ENCODE measurements around the gene TOP1. TPM values are rescaled to one million over a fixed set of nuclear protein-coding genes. Genes with fewer than 3 reads are reported as not detected.

Gene TOP1
- polyA plus RNA-seq, 3 donors = 6.9 to 11.5 (median 11.5) TPM

DNA sequence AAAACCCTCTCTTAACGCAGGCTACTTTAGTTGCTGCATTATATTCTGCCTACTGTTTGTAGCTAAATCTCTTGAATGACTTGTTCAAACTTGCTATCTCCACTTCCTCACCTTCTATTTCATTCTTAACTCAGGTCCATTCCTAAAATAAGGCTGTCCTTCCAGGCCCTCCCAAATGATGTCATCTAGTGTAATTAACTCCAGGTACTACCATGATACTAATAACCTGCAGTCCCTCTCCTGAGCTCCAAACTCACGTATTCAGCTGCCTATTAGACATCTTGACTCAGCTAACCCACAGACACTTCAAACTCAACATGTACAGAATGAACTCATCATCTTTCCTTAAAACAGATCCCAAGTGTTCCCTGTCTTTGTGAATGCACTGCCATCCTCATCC is 10.5 kb upstream of the TOP1 start:
- H3K27me3 ChIP-seq (ENCODE audit: control insufficient read depth in 2 of 2, insufficient read depth in 2 of 2, low read length in 2 of 2) = no peaks in the 10 kb centered on the region
- Mint-ChIP-seq H3K9me3 (peaks cover 0 to 2% (median 0%) of the 10 kb centered on the region in 7 donors), H3K4me3 (no peak overlapping the region), H3K27ac (no peak overlapping the region), H3K27me3 (ENCODE audit: low read depth in 3 of 3) (peaks cover 0 to 5% (median 2%) of the 10 kb centered on the region in 3 donors), H3K36me3 (no peaks in the 10 kb centered on the region), H3K4me1 (peaks cover 7% of the 10 kb centered on the region)
- TF ChIP-seq, protein P1, sequence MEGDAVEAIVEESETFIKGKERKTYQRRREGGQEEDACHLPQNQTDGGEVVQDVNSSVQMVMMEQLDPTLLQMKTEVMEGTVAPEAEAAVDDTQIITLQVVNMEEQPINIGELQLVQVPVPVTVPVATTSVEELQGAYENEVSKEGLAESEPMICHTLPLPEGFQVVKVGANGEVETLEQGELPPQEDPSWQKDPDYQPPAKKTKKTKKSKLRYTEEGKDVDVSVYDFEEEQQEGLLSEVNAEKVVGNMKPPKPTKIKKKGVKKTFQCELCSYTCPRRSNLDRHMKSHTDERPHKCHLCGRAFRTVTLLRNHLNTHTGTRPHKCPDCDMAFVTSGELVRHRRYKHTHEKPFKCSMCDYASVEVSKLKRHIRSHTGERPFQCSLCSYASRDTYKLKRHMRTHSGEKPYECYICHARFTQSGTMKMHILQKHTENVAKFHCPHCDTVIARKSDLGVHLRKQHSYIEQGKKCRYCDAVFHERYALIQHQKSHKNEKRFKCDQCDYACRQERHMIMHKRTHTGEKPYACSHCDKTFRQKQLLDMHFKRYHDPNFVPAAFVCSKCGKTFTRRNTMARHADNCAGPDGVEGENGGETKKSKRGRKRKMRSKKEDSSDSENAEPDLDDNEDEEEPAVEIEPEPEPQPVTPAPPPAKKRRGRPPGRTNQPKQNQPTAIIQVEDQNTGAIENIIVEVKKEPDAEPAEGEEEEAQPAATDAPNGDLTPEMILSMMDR (IDR thresholded peaks at IDR 0.05) = no peak
- H3K36me3 ChIP-seq (replicated peaks in 1 of 2; ENCODE audit: control insufficient read depth in 1 of 2, insufficient read depth in 2 of 2, low read length in 2 of 2) = no peaks in the 10 kb centered on the region
- intact Hi-C loops (cut with micrococcal nuclease) = no loop called here
- DNase-seq = no peak
- H2AFZ ChIP-seq (ENCODE audit: insufficient read depth, low read depth, low read length, poor library complexity, severe bottlenecking) = no peak overlapping the region
- no peak overlapping the region for H3K27ac ChIP-seq (ENCODE audit: low read depth in 1 of 2, low read length in 2 of 2)
- peaks cover under 1% of the 10 kb centered on the region in 2 donors for H3K4me1 ChIP-seq (ENCODE audit: control insufficient read depth in 1 of 2, insufficient read depth in 2 of 2, low read length in 2 of 2)
- H3K9ac ChIP-seq (ENCODE audit: insufficient read depth, low read length, poor library complexity, severe bottlenecking) = no peak overlapping the region
- no peaks in the 10 kb centered on the region for H4K20me1 ChIP-seq (ENCODE audit: insufficient read depth, low read length)
- H3K79me2 ChIP-seq (ENCODE audit: insufficient read depth, low read length) = no peaks in the 10 kb centered on the region
- H3K4me3 ChIP-seq (replicated peaks in 1 of 3; ENCODE audit: low read depth in 2 of 3, low read length in 3 of 3) = no peak overlapping the region
- H3K4me2 ChIP-seq (replicated peaks; ENCODE audit: extremely low read depth, low read length, poor library complexity, severe bottlenecking) = no peak overlapping the region
- H3K9me3 ChIP-seq (replicated peaks in 1 of 2; ENCODE audit: control insufficient read depth in 1 of 2, insufficient read depth in 1 of 2, low read length in 2 of 2) = no peaks in the 10 kb centered on the region
- 100% methylated on average over 2 of the region's 2 CpGs for WGBS (ENCODE audit: insufficient coverage)

DNA sequence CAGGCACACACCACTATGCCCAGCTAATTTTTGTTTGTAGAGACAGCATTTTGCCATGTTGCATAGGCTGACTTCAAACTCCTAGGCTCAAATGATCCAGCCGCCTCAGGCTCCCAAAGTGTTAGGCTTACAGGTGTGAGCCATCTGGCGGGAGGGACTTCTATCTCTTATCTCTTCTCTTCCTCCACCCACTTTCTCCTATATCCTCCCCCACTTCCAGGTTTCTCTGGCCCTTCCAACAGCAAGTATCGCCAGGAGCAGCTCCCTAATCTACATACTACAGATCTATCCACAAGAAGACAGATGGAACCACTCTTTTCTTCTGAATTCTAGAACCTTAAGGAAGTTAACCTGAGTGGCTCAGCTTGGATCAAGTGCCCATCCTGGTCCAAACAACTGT is 5.1 kb upstream of the TOP1 start:
- Histone ChIP-seq H2AFZ (ENCODE audit: insufficient read depth, low read depth, low read length, poor library complexity, severe bottlenecking) (no peak overlapping the region), H3K79me2 (ENCODE audit: insufficient read depth, low read length) (no peaks in the 10 kb centered on the region), H3K9me3 (replicated peaks in 1 of 2; ENCODE audit: control insufficient read depth in 1 of 2, insufficient read depth in 1 of 2, low read length in 2 of 2) (no peaks in the 10 kb centered on the region), H3K27ac (ENCODE audit: low read depth in 1 of 2, low read length in 2 of 2) (no peak overlapping the region), H3K4me3 (replicated peaks in 1 of 3; ENCODE audit: low read depth in 2 of 3, low read length in 3 of 3) (no peak overlapping the region), H3K4me2 (replicated peaks; ENCODE audit: extremely low read depth, low read length, poor library complexity, severe bottlenecking) (no peak overlapping the region), H3K27me3 (ENCODE audit: control insufficient read depth in 2 of 2, insufficient read depth in 2 of 2, low read length in 2 of 2) (no peaks in the 10 kb centered on the region), H4K20me1 (ENCODE audit: insufficient read depth, low read length) (no peaks in the 10 kb centered on the region), H3K4me1 (ENCODE audit: control insufficient read depth in 1 of 2, insufficient read depth in 2 of 2, low read length in 2 of 2) (peaks cover 6 to 8% of the 10 kb centered on the region in 2 donors), H3K36me3 (replicated peaks in 1 of 2; ENCODE audit: control insufficient read depth in 1 of 2, insufficient read depth in 2 of 2, low read length in 2 of 2) (no peaks in the 10 kb centered on the region), H3K9ac (ENCODE audit: insufficient read depth, low read length, poor library complexity, severe bottlenecking) (no peak overlapping the region)
- WGBS (ENCODE audit: insufficient coverage) = 96% methylated on average over 2 of the region's 3 CpGs
- Mint-ChIP-seq H3K4me3 (no peak overlapping the region), H3K36me3 (no peaks in the 10 kb centered on the region), H3K27me3 (ENCODE audit: low read depth in 3 of 3) (peaks cover 0 to 5% (median 2%) of the 10 kb centered on the region in 3 donors), H3K27ac (no peak overlapping the region), H3K9me3 (peaks cover 0 to 2% (median 0%) of the 10 kb centered on the region in 7 donors), H3K4me1 (peaks cover 6% of the 10 kb centered on the region)
- intact Hi-C loops (cut with micrococcal nuclease) = no loop called here
- no peak for DNase-seq
- TF ChIP-seq, protein P1 (IDR thresholded peaks at IDR 0.05) = no peak

All from CD14-positive monocyte (primary cell).